Activated naive CD8-positive, alpha-beta T cell (primary cell): ENCODE results near the gene FCGR3A.
"Not testable (repeated sequence)": the region's sequence is repeated elsewhere in the genome, so short reads cannot be mapped to it uniquely, and the experiment has no call there.

Experiments used
- H3K27ac Mint-ChIP-seq: one replicate; pipeline ENCODE4 v1.8.0; 2021; ENCODE audit warnings: mixed read lengths
- H3K27me3 Mint-ChIP-seq: one replicate; pipeline ENCODE4 v1.8.0; 2021; ENCODE audit warnings: mixed read lengths
- H3K36me3 Mint-ChIP-seq: one replicate; pipeline ENCODE4 v1.8.0; 2021; ENCODE audit warnings: mixed read lengths
- H3K4me1 Mint-ChIP-seq: one replicate; pipeline ENCODE4 v1.8.0; 2021; ENCODE audit warnings: low read depth, mixed read lengths
- H3K4me3 Mint-ChIP-seq: one replicate; pipeline ENCODE4 v1.8.0; 2021; ENCODE audit warnings: mild to moderate bottlenecking, mixed read lengths
- H3K9me3 Mint-ChIP-seq: one replicate; pipeline ENCODE4 v1.8.0; 2021; ENCODE audit warnings: low read depth, mixed read lengths

Gene FCGR3A

GRCh38 chr1:161563522-161563921 is 13.9 kb upstream of the FCGR3A start:
- not testable (repeated sequence) for H3K9me3 Mint-ChIP-seq, H3K36me3 Mint-ChIP-seq, H3K27ac Mint-ChIP-seq, H3K4me3 Mint-ChIP-seq, H3K27me3 Mint-ChIP-seq
- H3K4me1 Mint-ChIP-seq: peaks cover 13% of the 10 kb centered on the region

- not testable (repeated sequence) for H3K36me3 Mint-ChIP-seq, H3K9me3 Mint-ChIP-seq, H3K27me3 Mint-ChIP-seq, H3K4me3 Mint-ChIP-seq, H3K27ac Mint-ChIP-seq
- H3K4me1 Mint-ChIP-seq: peaks cover 13% of the 10 kb centered on the region
Measured at GRCh38 chr1:161562441-161562840, 12.8 kb upstream of the FCGR3A start.

DNA sequence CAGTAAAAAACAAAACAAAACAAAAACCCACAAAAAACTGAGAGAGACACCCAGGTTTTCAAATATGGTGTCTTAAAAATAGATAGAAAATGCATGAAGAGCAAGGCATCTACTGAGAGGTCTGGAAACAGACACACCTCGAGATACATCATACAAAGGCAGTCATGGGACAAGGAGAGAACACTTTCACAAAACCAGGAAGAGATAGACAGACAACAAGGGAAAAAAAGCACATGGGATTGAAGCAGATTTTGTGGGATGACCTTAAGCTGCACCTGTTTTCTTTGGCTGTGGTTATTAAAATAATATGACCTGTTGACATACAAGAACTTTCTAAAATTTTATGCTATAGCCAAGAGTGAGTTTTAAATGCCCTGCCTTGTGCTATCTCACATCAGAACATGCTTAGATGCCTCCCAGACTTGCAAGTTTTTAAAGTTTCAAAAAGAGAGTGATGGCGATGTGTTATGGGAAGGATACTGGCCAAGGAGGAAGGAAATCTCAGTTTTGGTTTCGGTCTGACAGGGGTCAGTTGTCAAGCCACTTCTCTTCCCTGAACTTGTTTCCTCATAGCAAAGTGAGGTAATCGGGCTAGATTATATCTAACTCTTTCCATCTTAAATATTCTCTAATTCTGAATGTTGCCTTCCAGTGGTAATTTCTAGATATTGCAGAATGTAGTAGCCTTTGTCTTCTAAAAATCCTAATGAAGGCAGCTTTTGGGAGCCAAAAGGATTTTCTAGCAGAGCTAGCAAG is 11.5 kb upstream of the FCGR3A start:
- H3K27ac Mint-ChIP-seq, H3K27me3 Mint-ChIP-seq, H3K4me1 Mint-ChIP-seq, H3K9me3 Mint-ChIP-seq, H3K4me3 Mint-ChIP-seq, H3K36me3 Mint-ChIP-seq: not testable (repeated sequence)

DNA sequence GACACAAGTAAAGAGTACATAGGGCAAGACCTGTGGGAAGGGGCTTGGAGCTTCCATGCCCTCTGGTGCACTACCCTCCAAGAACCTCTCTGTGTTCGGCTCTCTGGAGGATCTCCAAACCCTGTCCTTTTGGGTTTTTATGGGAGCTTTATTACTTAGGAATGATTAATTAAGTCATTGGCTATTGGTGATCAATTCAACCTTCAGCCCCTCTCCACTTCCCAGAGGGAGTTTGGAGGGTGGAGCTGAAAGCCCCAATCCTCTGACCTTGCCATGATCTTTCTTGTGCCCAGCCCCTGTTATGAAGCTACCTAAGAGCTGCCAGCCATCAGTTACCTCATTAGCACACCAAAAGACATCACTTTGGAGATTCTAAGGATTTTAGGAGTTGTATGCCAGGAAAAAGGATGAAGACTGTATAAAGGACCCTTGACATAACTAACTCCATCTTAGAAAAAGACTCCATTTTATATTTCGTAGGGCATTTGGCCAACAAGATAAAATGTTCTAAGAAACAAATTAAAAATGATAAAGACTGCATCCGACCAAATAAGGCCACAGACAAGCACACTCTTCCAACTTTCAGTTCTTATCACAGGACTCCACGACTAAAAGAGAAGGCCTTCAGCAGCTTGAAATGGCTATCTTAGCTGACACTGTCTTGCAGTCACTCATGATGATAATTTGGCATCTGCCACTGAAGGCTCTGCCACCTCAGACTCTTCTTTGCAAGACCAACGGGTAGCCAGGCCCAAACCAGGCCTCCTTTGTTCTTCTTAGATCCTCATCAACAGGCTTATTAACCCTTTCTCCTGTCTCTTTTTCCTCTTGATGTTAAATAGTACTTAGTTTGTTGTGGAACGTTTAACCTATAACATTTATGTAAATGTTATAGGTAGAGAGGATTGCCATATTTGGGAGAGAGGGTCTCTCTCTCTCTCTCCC is 8.2 kb upstream of the FCGR3A start:
- not testable (repeated sequence) for H3K9me3 Mint-ChIP-seq, H3K27ac Mint-ChIP-seq, H3K4me3 Mint-ChIP-seq, H3K36me3 Mint-ChIP-seq, H3K27me3 Mint-ChIP-seq
- H3K4me1 Mint-ChIP-seq: peaks cover 20% of the 10 kb centered on the region

- not testable (repeated sequence) for H3K9me3 Mint-ChIP-seq, H3K4me3 Mint-ChIP-seq, H3K27ac Mint-ChIP-seq, H3K27me3 Mint-ChIP-seq, H3K36me3 Mint-ChIP-seq
- H3K4me1 Mint-ChIP-seq: peaks cover 18% of the 10 kb centered on the region
Measured at GRCh38 chr1:161556990-161557389, 7.4 kb upstream of the FCGR3A start.

DNA sequence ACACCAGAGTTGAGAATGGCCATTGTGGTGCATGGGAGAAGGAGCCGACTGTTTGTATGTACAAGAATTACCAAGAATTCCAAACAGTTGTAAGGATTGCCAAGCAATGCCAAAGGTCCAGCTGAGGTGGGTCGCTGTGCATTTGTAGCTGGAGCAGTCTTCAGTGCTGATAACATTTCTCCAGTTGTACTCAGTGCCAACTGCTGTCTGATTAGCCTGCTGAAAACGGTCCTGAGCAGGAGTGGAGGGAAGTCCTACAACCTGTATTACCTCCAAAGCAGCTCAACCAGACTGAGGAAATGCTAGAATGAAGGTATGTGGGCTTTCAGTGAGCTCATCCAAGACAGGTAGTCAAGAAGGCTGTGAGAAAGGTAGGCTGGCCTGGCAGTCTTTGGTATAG is 6.5 kb upstream of the FCGR3A start:
- not testable (repeated sequence) for H3K27ac Mint-ChIP-seq, H3K4me3 Mint-ChIP-seq

DNA sequence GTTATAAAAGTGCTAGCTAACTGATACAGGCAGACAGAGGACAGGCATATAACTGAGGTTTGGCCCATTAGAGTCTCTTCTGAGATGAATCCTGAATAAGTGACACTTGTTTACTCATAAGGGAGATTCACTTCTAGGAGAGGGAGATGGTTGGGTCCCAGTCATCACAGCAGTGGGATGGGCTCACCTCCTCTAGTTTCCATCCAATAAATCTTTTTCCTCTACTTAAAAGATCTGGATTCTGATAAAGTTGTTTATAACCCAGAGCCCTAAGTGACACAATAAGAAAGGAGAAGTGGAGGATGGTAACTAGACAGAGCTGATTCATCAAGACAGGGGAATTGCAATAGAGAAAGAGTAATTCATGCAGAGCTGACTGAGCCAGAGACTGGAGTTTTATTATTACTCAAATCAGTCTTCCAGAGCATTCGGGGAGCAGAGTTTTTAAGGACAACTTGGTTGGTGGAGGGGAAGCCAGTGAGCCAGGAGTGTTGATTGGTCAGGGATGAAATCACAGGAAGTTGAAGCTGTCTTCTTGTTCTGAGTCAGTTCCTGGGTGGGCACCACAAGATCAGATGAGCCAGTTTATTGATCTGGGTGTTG is 5.3 kb upstream of the FCGR3A start:
- H3K27me3 Mint-ChIP-seq, H3K27ac Mint-ChIP-seq, H3K36me3 Mint-ChIP-seq, H3K9me3 Mint-ChIP-seq: not testable (repeated sequence)
- Mint-ChIP-seq H3K4me3 (peak overlapping the region; percentile 21), H3K4me1 (peaks cover 14% of the 10 kb centered on the region)

More for the DNA sequence above, 6.5 kb upstream of the FCGR3A start:
- H3K4me1 Mint-ChIP-seq: peaks cover 15% of the 10 kb centered on the region
- H3K9me3 Mint-ChIP-seq, H3K36me3 Mint-ChIP-seq, H3K27me3 Mint-ChIP-seq: not testable (repeated sequence)

DNA sequence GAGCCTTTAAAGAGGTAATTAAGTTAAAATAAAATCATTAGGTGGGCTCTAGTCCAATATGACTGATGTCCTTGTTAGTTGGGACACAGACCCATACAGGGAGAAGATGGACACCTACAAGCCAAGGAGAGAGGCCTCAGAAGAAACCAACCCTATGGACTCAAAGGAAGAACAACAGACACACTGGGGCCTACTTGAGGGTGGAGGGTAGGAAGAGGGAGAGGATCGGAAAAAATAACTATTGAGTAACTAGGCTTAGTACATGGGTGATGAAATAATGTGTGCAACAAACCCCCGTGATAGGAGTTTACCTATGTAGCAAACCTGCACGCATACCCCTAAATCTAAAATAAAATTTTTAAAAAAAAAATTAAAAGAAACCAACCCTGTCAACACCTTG is 4.7 kb upstream of the FCGR3A start:
- not testable (repeated sequence) for H3K4me3 Mint-ChIP-seq, H3K27me3 Mint-ChIP-seq, H3K27ac Mint-ChIP-seq, H3K36me3 Mint-ChIP-seq, H3K9me3 Mint-ChIP-seq
- H3K4me1 Mint-ChIP-seq: peaks cover 17% of the 10 kb centered on the region

DNA sequence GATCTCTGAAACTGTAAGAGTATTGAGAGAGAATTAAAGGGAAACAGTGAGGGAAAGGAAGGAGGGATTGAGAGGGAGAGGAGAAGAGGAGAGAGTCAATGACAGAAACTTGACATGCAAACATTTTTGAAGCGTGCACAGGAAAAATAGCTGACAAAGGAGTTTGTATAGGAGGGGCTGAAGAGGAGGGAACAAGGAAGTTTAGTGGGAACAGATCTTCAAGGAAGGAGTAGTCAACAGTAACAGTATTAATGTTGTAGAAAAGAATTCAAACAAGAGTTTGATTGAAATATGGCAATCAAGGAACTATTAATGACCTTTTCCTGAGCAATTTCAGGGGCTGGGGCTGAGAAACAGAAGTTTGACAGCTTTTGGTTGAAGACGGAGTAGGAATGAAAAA is 4.0 kb upstream of the FCGR3A start:
- not testable (repeated sequence) for H3K27ac Mint-ChIP-seq, H3K27me3 Mint-ChIP-seq, H3K4me3 Mint-ChIP-seq, H3K9me3 Mint-ChIP-seq, H3K36me3 Mint-ChIP-seq
- peaks cover 17% of the 10 kb centered on the region for H3K4me1 Mint-ChIP-seq

DNA sequence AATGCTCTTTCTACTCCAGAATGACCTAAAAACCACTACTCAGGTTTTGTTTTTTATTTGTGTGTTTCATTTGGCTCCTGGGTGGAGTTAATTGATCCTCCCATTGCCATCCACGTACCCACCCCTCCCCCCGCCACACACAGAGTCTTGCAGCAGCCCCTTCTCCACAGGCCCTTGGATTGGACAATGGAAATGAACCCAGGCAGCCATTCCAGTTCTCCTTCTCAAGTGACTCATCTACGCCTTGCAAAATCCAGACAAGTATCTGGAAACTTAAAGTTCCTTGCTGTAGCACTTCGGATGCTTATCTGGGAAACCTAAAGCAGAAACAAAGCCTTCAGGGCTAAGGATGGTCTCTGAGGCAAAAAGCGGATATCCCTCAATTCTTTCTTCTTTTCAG is 1.3 kb upstream of the FCGR3A start:
- peaks cover 16% of the 10 kb centered on the region for H3K4me1 Mint-ChIP-seq
- not testable (repeated sequence) for H3K4me3 Mint-ChIP-seq

DNA sequence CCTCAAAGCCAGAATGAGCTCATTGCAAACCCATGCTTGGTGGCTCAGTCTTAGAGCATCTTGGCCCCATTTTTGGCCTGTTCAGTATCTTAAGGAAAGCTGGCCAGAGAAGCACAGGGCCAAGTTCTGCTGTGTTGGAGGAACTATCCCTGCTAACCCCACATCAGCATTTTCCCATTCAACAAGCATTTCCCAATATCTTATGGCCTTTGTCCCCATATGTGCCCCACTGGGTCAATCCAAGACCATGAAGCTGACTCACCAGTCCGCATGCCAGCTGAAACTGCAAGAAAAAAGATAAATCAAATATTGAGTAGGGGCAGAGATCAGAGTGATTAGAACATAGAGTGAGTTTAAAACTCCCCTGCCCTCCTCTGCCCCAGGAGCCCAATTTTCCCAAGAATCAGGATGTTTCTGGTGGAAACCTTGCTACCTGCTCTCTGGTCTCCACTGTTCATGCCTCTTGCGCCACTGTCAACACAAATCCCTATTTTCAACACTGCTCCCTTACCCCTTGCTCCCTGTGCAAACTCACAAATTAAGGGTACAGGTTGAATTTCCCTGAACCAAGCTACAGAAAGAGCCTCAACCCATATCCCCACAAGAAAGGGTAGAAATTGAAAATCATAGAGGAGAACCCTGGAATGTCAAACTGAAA is 740 bp downstream of the FCGR3A start:
- H3K9me3 Mint-ChIP-seq, H3K4me3 Mint-ChIP-seq, H3K27me3 Mint-ChIP-seq, H3K27ac Mint-ChIP-seq, H3K4me1 Mint-ChIP-seq, H3K36me3 Mint-ChIP-seq: not testable (repeated sequence)

More for the DNA sequence above, 1.3 kb upstream of the FCGR3A start:
- H3K36me3 Mint-ChIP-seq, H3K27ac Mint-ChIP-seq, H3K9me3 Mint-ChIP-seq, H3K27me3 Mint-ChIP-seq: not testable (repeated sequence)

GRCh38 chr1:161547995-161548741 is 1.4 kb downstream of the FCGR3A start:
- not testable (repeated sequence) for H3K4me3 Mint-ChIP-seq, H3K36me3 Mint-ChIP-seq, H3K9me3 Mint-ChIP-seq, H3K27ac Mint-ChIP-seq, H3K27me3 Mint-ChIP-seq
- H3K4me1 Mint-ChIP-seq: peaks cover 13% of the 10 kb centered on the region

GRCh38 chr1:161545005-161545731 is 4.5 kb downstream of the FCGR3A start:
- H3K27me3 Mint-ChIP-seq, H3K4me3 Mint-ChIP-seq, H3K36me3 Mint-ChIP-seq, H3K9me3 Mint-ChIP-seq: not testable (repeated sequence)
- Mint-ChIP-seq H3K27ac (peak overlapping the region; percentile 30), H3K4me1 (peaks cover 41% of the 10 kb centered on the region)

- H3K36me3 Mint-ChIP-seq, H3K27ac Mint-ChIP-seq, H3K9me3 Mint-ChIP-seq, H3K27me3 Mint-ChIP-seq, H3K4me3 Mint-ChIP-seq: not testable (repeated sequence)
- peaks cover 47% of the 10 kb centered on the region for H3K4me1 Mint-ChIP-seq
Measured at GRCh38 chr1:161543125-161543524, 6.5 kb downstream of the FCGR3A start.
